ENCODE data around the gene MESD. TPM values are rescaled to one million over a fixed set of nuclear protein-coding genes. Genes with fewer than 3 reads are reported as not detected.

Gene MESD
- total and polyA plus RNA-seq, 2 donors from 2014 or later = 23.3 to 30.9 TPM

DNA sequence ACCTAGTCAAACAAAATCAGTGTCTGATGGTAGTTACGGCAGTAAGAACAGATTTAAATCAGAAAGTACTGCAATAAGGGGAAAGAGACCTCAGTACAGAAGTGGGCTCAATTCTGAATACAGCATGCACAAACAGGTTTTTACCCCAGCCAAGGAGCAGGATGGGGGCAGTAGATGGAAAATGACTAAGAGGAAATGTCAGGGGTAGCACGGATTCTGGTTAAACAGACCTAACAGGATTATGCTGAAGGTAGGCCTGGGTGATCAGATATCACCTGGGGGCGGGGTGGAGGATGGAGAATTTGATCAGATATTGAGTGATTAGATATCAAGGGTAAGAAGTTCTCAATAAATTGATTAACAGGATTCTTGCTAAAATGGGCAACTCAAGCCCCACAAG, 19.0 kb downstream of the MESD start:
- H3K27ac ChIP-seq (ENCODE audit: low read depth in 2 of 2, low read length in 2 of 2) = no peak overlapping the region

GRCh38 chr15:80970018-80970657, 19.5 kb downstream of the MESD start:
- peaks cover 2 to 7% (median 2%) of the 10 kb centered on the region in 3 donors for H3K36me3 ChIP-seq (ENCODE audit: control insufficient read depth in 2 of 3, insufficient read depth in 3 of 3, low read length in 3 of 3)
- no peaks in the 10 kb centered on the region for H3K9me3 ChIP-seq (ENCODE audit: control insufficient read depth in 2 of 3, insufficient read depth in 1 of 3, low read length in 3 of 3)
- H3K27ac ChIP-seq (ENCODE audit: low read depth in 2 of 2, low read length in 2 of 2) = no peak overlapping the region
- peak; percentile 67 for TF ChIP-seq CTCF (IDR thresholded peaks at IDR 0.05; ENCODE audit: borderline replicate concordance, extremely low read depth, insufficient read depth)
- H3K4me1 ChIP-seq (ENCODE audit: control insufficient read depth in 2 of 3, insufficient read depth in 2 of 3, low read depth in 1 of 3, low read length in 3 of 3) = no peaks in the 10 kb centered on the region
- DNase-seq = peak in 4 of 5 donors; percentile 58 to 80 (median 72)
- no peak for FAIRE-seq
- H3K9ac ChIP-seq (ENCODE audit: low read length in 3 of 3) = no peak overlapping the region
- H3K4me3 ChIP-seq (ENCODE audit: low read length in 3 of 3) = no peak overlapping the region
- intact Hi-C loops (cut with DNase I) = no loop called here
- no peaks in the 10 kb centered on the region for H3K27me3 ChIP-seq (ENCODE audit: control insufficient read depth, insufficient read depth, low read length)

More for the DNA sequence above, 19.0 kb downstream of the MESD start:
- FAIRE-seq = no peak
- TF ChIP-seq CTCF (IDR thresholded peaks at IDR 0.05; ENCODE audit: borderline replicate concordance, extremely low read depth, insufficient read depth) = no peak
- no peaks in the 10 kb centered on the region for H3K4me1 ChIP-seq (ENCODE audit: control insufficient read depth in 2 of 3, insufficient read depth in 2 of 3, low read depth in 1 of 3, low read length in 3 of 3)
- H3K36me3 ChIP-seq (ENCODE audit: control insufficient read depth in 2 of 3, insufficient read depth in 3 of 3, low read length in 3 of 3) = peaks cover 2 to 7% (median 2%) of the 10 kb centered on the region in 3 donors
- H3K27me3 ChIP-seq (ENCODE audit: control insufficient read depth, insufficient read depth, low read length) = no peaks in the 10 kb centered on the region
- no peak for DNase-seq
- no peak overlapping the region for H3K4me3 ChIP-seq (ENCODE audit: low read length in 3 of 3)
- no peak overlapping the region for H3K9ac ChIP-seq (ENCODE audit: low read length in 3 of 3)
- intact Hi-C loops (cut with DNase I) = no loop called here
- no peaks in the 10 kb centered on the region for H3K9me3 ChIP-seq (ENCODE audit: control insufficient read depth in 2 of 3, insufficient read depth in 1 of 3, low read length in 3 of 3)

DNA sequence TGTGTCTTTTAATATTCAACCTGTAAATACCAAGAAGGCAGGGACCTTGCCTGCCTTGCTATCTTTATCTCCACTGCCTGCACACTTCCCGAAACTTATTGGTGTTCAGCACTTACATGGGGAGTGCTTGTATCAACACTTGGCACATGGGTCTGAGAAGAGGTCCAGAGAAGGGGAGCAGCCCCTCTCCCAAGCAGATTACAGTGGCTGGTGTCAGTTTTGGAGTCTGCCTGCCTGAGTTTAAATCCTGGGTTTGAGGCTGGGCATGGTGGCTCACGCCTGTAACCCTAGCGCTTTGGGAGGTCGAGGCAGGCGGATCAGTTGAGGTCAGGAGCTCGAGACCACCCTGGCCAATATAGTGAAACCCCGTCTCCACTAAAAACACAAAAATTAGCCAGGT, 20.3 kb downstream of the MESD start:
- Histone ChIP-seq H3K27ac (ENCODE audit: low read depth in 2 of 2, low read length in 2 of 2) (no peak overlapping the region), H3K4me3 (ENCODE audit: low read length in 3 of 3) (no peak overlapping the region), H3K9ac (ENCODE audit: low read length in 3 of 3) (no peak overlapping the region), H3K27me3 (ENCODE audit: control insufficient read depth, insufficient read depth, low read length) (no peaks in the 10 kb centered on the region), H3K9me3 (ENCODE audit: control insufficient read depth in 2 of 3, insufficient read depth in 1 of 3, low read length in 3 of 3) (no peaks in the 10 kb centered on the region), H3K36me3 (ENCODE audit: control insufficient read depth in 2 of 3, insufficient read depth in 3 of 3, low read length in 3 of 3) (peaks cover 2 to 7% (median 2%) of the 10 kb centered on the region in 3 donors), H3K4me1 (ENCODE audit: control insufficient read depth in 2 of 3, insufficient read depth in 2 of 3, low read depth in 1 of 3, low read length in 3 of 3) (no peaks in the 10 kb centered on the region)
- TF ChIP-seq CTCF (IDR thresholded peaks at IDR 0.05; ENCODE audit: borderline replicate concordance, extremely low read depth, insufficient read depth) = no peak
- DNase-seq = no peak
- FAIRE-seq = no peak
- intact Hi-C loops (cut with DNase I) = loop anchor here (10.0 kb wide), 1 partner anchor 515 kb away; no protein-coding TSS in a partner anchor
